Calu3 (cell line): ENCODE results near the gene UBTF. TPM values are rescaled to one million over a fixed set of nuclear protein-coding genes. Genes with fewer than 3 reads are reported as not detected.

Source experiments
- BruUV-seq: library from RNA; stranded (reverse); fragments of 400-500 nt; replicated peaks from 2 replicates; lab custom pipeline; 2021; lab: Mats Ljungman, UMichigan
- CTCF ChIA-PET: fragments of 300-600 bp; sonication (Branson Sonifier 250); formaldehyde crosslinking; loops from one replicate; lab custom pipeline; 2022; ENCODE audit warnings: antibody characterized with exemption; lab: Charles Lee
- DNase-seq: peaks from one replicate; pipeline ENCODE4 v3.0.0; 2022
- H3K27ac Mint-ChIP-seq: one replicate; pipeline ENCODE4 v1.8.0; 2022; ENCODE audit warnings: mixed read lengths; ENCODE audit not compliant: unreplicated experiment
- H3K27me3 Mint-ChIP-seq: one replicate; pipeline ENCODE4 v1.8.0; 2022; ENCODE audit warnings: mixed read lengths; ENCODE audit not compliant: unreplicated experiment
- H3K36me3 Mint-ChIP-seq: one replicate; pipeline ENCODE4 v1.8.0; 2022; ENCODE audit warnings: mild to moderate bottlenecking, moderate library complexity, mixed read lengths; ENCODE audit not compliant: insufficient read depth, unreplicated experiment
- H3K4me1 Mint-ChIP-seq: one replicate; pipeline ENCODE4 v1.8.0; 2022; ENCODE audit warnings: mild to moderate bottlenecking, low read depth, mixed read lengths; ENCODE audit not compliant: unreplicated experiment
- H3K4me3 Mint-ChIP-seq: one replicate; pipeline ENCODE4 v1.8.0; 2022; ENCODE audit warnings: mild to moderate bottlenecking, low read depth, moderate library complexity, mixed read lengths; ENCODE audit not compliant: unreplicated experiment
- H3K9me3 Mint-ChIP-seq: one replicate; pipeline ENCODE4 v1.8.0; 2022; ENCODE audit warnings: low read depth, mixed read lengths; ENCODE audit not compliant: unreplicated experiment
- CTCF ChIP-seq: fragments of 200-600 bp; IDR thresholded peaks from one replicate; pipeline ENCODE4 v1.8.0; 2022; ENCODE audit warnings: antibody characterized with exemption; ENCODE audit not compliant: unreplicated experiment
- intact Hi-C: fragments of 100-400 bp; cut with micrococcal nuclease; formaldehyde crosslinking; loops from one replicate; pipeline ENCODE4 v1.10.0; 2022; ENCODE audit not compliant: unreplicated experiment
- total RNA-seq: library from RNA; stranded (reverse); gene quantifications from 2 replicates; pipeline ENCODE4 v1.2.3, GENCODE V29; 2022

UBTF gene
- total RNA-seq, 1 experiment from 2014 or later: 92.1 TPM

GRCh38 chr17:44267165-44267455 lies 47.6 kb upstream of the UBTF start:
- no TSS peak for BruUV-seq
- intact Hi-C loops: no loop called here
- CTCF ChIA-PET: no interaction called here
- DNase-seq: no peak
- peaks cover 58% of the 10 kb centered on the region for H3K27me3 Mint-ChIP-seq
- no peak for TF ChIP-seq CTCF
- no peak overlapping the region for H3K4me3 Mint-ChIP-seq
- peaks cover 5% of the 10 kb centered on the region for H3K36me3 Mint-ChIP-seq
- peaks cover under 1% of the 10 kb centered on the region for H3K4me1 Mint-ChIP-seq
- no peak overlapping the region for H3K27ac Mint-ChIP-seq
- H3K9me3 Mint-ChIP-seq: no peaks in the 10 kb centered on the region

- Mint-ChIP-seq H3K9me3 (no peaks in the 10 kb centered on the region), H3K36me3 (peaks cover 5% of the 10 kb centered on the region), H3K4me1 (no peaks in the 10 kb centered on the region), H3K27ac (no peak overlapping the region), H3K27me3 (peaks cover 58% of the 10 kb centered on the region), H3K4me3 (no peak overlapping the region)
- intact Hi-C loops: no loop called here
- CTCF ChIA-PET: no interaction called here
- no peak for TF ChIP-seq CTCF
- no peak for DNase-seq
- no TSS peak for BruUV-seq
These were observed 47.1 kb upstream of the UBTF start for GRCh38 chr17:44266402-44267164.

DNA sequence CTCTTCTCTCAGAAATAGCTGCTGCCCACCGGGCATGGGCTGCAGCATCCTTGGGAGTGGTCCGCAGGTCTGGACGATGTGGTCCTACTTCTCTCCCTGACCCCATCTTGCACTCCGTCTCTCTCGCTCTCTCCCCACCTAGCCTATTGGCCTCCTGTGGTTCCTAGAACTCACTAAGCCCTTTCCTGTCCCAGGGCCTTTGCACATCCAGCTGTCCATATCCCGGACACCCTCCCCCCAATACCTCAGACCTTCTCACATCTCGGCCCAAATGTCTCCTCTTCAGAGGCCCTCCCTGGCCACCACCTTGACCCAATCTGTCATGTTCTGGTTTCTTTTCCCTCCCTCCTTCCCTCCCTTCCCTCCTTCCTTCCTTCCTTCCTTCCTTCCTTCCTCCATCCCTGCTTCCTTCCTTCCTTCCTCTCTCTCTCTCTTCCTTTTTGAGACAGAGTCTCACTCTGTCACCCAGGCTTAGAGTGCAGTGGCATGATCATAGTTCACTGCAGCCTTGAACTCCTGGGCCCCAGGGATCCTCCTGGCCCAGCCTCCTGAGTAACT lies 43.9 kb upstream of the UBTF start:
- DNase-seq: no peak
- H3K9me3 Mint-ChIP-seq: no peaks in the 10 kb centered on the region
- H3K4me1 Mint-ChIP-seq: no peaks in the 10 kb centered on the region
- BruUV-seq: no TSS peak
- no peak overlapping the region for H3K4me3 Mint-ChIP-seq
- peaks cover 2% of the 10 kb centered on the region for H3K36me3 Mint-ChIP-seq
- no peak overlapping the region for H3K27ac Mint-ChIP-seq
- intact Hi-C loops: no loop called here
- CTCF ChIA-PET: interaction anchor here (1.5 kb wide), 1 partner anchor 19 kb away, joined by 3 read pairs; no protein-coding TSS in a partner anchor
- H3K27me3 Mint-ChIP-seq: peaks cover 70% of the 10 kb centered on the region
- no peak for TF ChIP-seq CTCF

- intact Hi-C loops: no loop called here
- no peak for TF ChIP-seq CTCF
- H3K9me3 Mint-ChIP-seq: no peaks in the 10 kb centered on the region
- no peak for DNase-seq
- no TSS peak for BruUV-seq
- no peaks in the 10 kb centered on the region for H3K4me1 Mint-ChIP-seq
- no peak overlapping the region for H3K27ac Mint-ChIP-seq
- H3K36me3 Mint-ChIP-seq: no peaks in the 10 kb centered on the region
- peaks cover 70% of the 10 kb centered on the region for H3K27me3 Mint-ChIP-seq
- no peak overlapping the region for H3K4me3 Mint-ChIP-seq
- CTCF ChIA-PET: interaction anchor here (1.5 kb wide), 1 partner anchor 20 kb away, joined by 3 read pairs; no protein-coding TSS in a partner anchor
These were observed 43.3 kb upstream of the UBTF start for GRCh38 chr17:44262654-44263225.
